Measurements from ENCODE around the gene C1orf174.
"Not testable (repeated sequence)": the region's sequence is repeated elsewhere in the genome, so short reads cannot be mapped to it uniquely, and the experiment has no call there.

Gene C1orf174

GRCh38 chr1:3919706-3920105 is 19.6 kb upstream of the C1orf174 start:
- H3K27me3 ChIP-seq (replicated peaks; ENCODE audit: insufficient read depth, low read length): peaks cover 44% of the 10 kb centered on the region

GRCh38 chr1:3918966-3919611 is 19.0 kb upstream of the C1orf174 start:
- Histone ChIP-seq H3K9me2 (replicated peaks; ENCODE audit: insufficient read depth, low read length) (no peaks in the 10 kb centered on the region), H3K27ac (ENCODE audit: low read length) (no peak overlapping the region), H3K9me3 (replicated peaks; ENCODE audit: insufficient read depth, low read length) (no peaks in the 10 kb centered on the region), H3K27me3 (replicated peaks; ENCODE audit: insufficient read depth, low read length) (peaks cover 38% of the 10 kb centered on the region), H3F3A (ENCODE audit: insufficient read depth, low read length) (peaks cover 14% of the 10 kb centered on the region), H3K79me2 (ENCODE audit: low read length) (no peaks in the 10 kb centered on the region), H3K9ac (ENCODE audit: low read length) (no peak overlapping the region), H3K4me2 (ENCODE audit: low read depth, low read length) (no peak overlapping the region), H3K4me3 (ENCODE audit: low read length) (no peak overlapping the region), H2AFZ (ENCODE audit: low read length) (no peak overlapping the region), H3K4me1 (ENCODE audit: low read length) (peaks cover 5% of the 10 kb centered on the region; the same call in 1 of the 2 replicates), H4K20me1 (ENCODE audit: insufficient read depth, low read length) (no peaks in the 10 kb centered on the region), H3K36me3 (replicated peaks; ENCODE audit: insufficient read depth, low read length) (no peaks in the 10 kb centered on the region)
- TF ChIP-seq CTCF (IDR thresholded peaks at IDR 0.05; ENCODE audit: low read length): no peak
- no peak for TF ChIP-seq EZH2phosphoT487 (IDR thresholded peaks at IDR 0.05; ENCODE audit: low read length)
- TF ChIP-seq EZH2 (optimal IDR thresholded peaks at IDR 0.05; ENCODE audit: low read depth, low read length): no peak
- no peak for DNase-seq

More at GRCh38 chr1:3919706-3920105, 19.6 kb upstream of the C1orf174 start:
- no peaks in the 10 kb centered on the region for H3K36me3 ChIP-seq (replicated peaks; ENCODE audit: insufficient read depth, low read length)
- no peak overlapping the region for H3K9ac ChIP-seq (ENCODE audit: low read length)
- H2AFZ ChIP-seq (ENCODE audit: low read length): no peak overlapping the region
- H3K79me2 ChIP-seq (ENCODE audit: low read length): no peaks in the 10 kb centered on the region
- H4K20me1 ChIP-seq (ENCODE audit: insufficient read depth, low read length): no peaks in the 10 kb centered on the region
- H3K9me2 ChIP-seq (replicated peaks; ENCODE audit: insufficient read depth, low read length): no peaks in the 10 kb centered on the region
- H3K4me2 ChIP-seq (ENCODE audit: low read depth, low read length): no peak overlapping the region
- H3K9me3 ChIP-seq (replicated peaks; ENCODE audit: insufficient read depth, low read length): no peaks in the 10 kb centered on the region
- H3K4me3 ChIP-seq (ENCODE audit: low read length): no peak overlapping the region
- TF ChIP-seq EZH2phosphoT487 (IDR thresholded peaks at IDR 0.05; ENCODE audit: low read length) (no peak), CTCF (IDR thresholded peaks at IDR 0.05; ENCODE audit: low read length) (no peak), EZH2 (optimal IDR thresholded peaks at IDR 0.05; ENCODE audit: low read depth, low read length) (no peak)
- H3K4me1 ChIP-seq (ENCODE audit: low read length): peaks cover 5% of the 10 kb centered on the region; the same call in 1 of the 2 replicates
- no peak for DNase-seq
- H3K27ac ChIP-seq (ENCODE audit: low read length): no peak overlapping the region
- H3F3A ChIP-seq (ENCODE audit: insufficient read depth, low read length): peaks cover 14% of the 10 kb centered on the region

GRCh38 chr1:3918359-3918758 is 18.3 kb upstream of the C1orf174 start:
- H3K27ac ChIP-seq (ENCODE audit: low read length); H3K79me2 ChIP-seq (ENCODE audit: low read length); H3K9ac ChIP-seq (ENCODE audit: low read length); DNase-seq; H3K9me2 ChIP-seq (replicated peaks; ENCODE audit: insufficient read depth, low read length); H2AFZ ChIP-seq (ENCODE audit: low read length); H4K20me1 ChIP-seq (ENCODE audit: insufficient read depth, low read length); H3K9me3 ChIP-seq (replicated peaks; ENCODE audit: insufficient read depth, low read length); H3K4me3 ChIP-seq (ENCODE audit: low read length); H3K4me1 ChIP-seq (ENCODE audit: low read length); H3K4me2 ChIP-seq (ENCODE audit: low read depth, low read length); H3K36me3 ChIP-seq (replicated peaks; ENCODE audit: insufficient read depth, low read length): not testable (repeated sequence)
- peaks cover 31% of the 10 kb centered on the region for H3K27me3 ChIP-seq (replicated peaks; ENCODE audit: insufficient read depth, low read length)
- H3F3A ChIP-seq (ENCODE audit: insufficient read depth, low read length): peaks cover 14% of the 10 kb centered on the region

GRCh38 chr1:3917761-3918160 is 17.7 kb upstream of the C1orf174 start:
- no peak for TF ChIP-seq EZH2phosphoT487 (IDR thresholded peaks at IDR 0.05; ENCODE audit: low read length)
- no peak for TF ChIP-seq EZH2 (optimal IDR thresholded peaks at IDR 0.05; ENCODE audit: low read depth, low read length)
- no peak for TF ChIP-seq CTCF (IDR thresholded peaks at IDR 0.05; ENCODE audit: low read length)
- DNase-seq: no peak

More at GRCh38 chr1:3917761-3918160, 17.7 kb upstream of the C1orf174 start:
- Histone ChIP-seq H3K4me3 (ENCODE audit: low read length) (no peak overlapping the region), H3K27me3 (replicated peaks; ENCODE audit: insufficient read depth, low read length) (peaks cover 28% of the 10 kb centered on the region), H3F3A (ENCODE audit: insufficient read depth, low read length) (peaks cover 12% of the 10 kb centered on the region), H3K9me2 (replicated peaks; ENCODE audit: insufficient read depth, low read length) (no peaks in the 10 kb centered on the region), H4K20me1 (ENCODE audit: insufficient read depth, low read length) (no peaks in the 10 kb centered on the region), H3K36me3 (replicated peaks; ENCODE audit: insufficient read depth, low read length) (no peaks in the 10 kb centered on the region), H3K9ac (ENCODE audit: low read length) (no peak overlapping the region), H3K9me3 (replicated peaks; ENCODE audit: insufficient read depth, low read length) (no peaks in the 10 kb centered on the region), H2AFZ (ENCODE audit: low read length) (no peak overlapping the region), H3K79me2 (ENCODE audit: low read length) (no peaks in the 10 kb centered on the region), H3K4me1 (ENCODE audit: low read length) (peaks cover 2% of the 10 kb centered on the region; the same call in 1 of the 2 replicates), H3K27ac (ENCODE audit: low read length) (no peak overlapping the region), H3K4me2 (ENCODE audit: low read depth, low read length) (no peak overlapping the region)

Data from MM.1S (cell line).